Neutrophil (primary cell): ENCODE data around the gene LENG1.

ENCODE experiments used
- H3K27ac ChIP-seq: fragments of 200-600 bp; sonication (generic); 2 replicates; pipeline ENCODE4 v1.5.1; 2016; ENCODE audit warnings: mild to moderate bottlenecking, moderate library complexity
- H3K27me3 ChIP-seq: fragments of 200-600 bp; sonication (generic); 2 replicates; pipeline ENCODE4 v1.6.0; 2016; ENCODE audit warnings: mild to moderate bottlenecking
- H3K36me3 ChIP-seq: fragments of 200-600 bp; sonication (generic); 2 replicates; pipeline ENCODE4 v1.5.1; 2017
- H3K4me1 ChIP-seq, 2 experiments: fragments of 200-600 bp in 1 of 2; sonication (generic) in 1 of 2; 1 replicate in 1 of 2; 2 replicates in 1 of 2; pipeline versions ENCODE4 v1.5.1 to v1.6.1; 2013 to 2016; ENCODE audit warnings: low read depth in 1 of 2, low read length in 1 of 2, mild to moderate bottlenecking in 1 of 2, moderate library complexity in 1 of 2; ENCODE audit not compliant: control insufficient read depth in 1 of 2, insufficient read depth in 1 of 2
- H3K4me3 ChIP-seq, 2 experiments: fragments of 200-600 bp in 1 of 2; sonication (generic) in 1 of 2; 1 replicate in 1 of 2; 2 replicates in 1 of 2; pipeline ENCODE4 v1.5.1; 2013 to 2016; ENCODE audit warnings: low read depth in 1 of 2, low read length in 1 of 2, mild to moderate bottlenecking in 1 of 2, moderate library complexity in 1 of 2
- H3K9me3 ChIP-seq: fragments of 200-600 bp; sonication (generic); 2 replicates; pipeline ENCODE4 v1.5.1; 2016
- CTCF ChIP-seq: fragments of 200-600 bp; sonication (generic); IDR thresholded peaks from 2 replicates; pipeline ENCODE4 v1.5.1; 2016; ENCODE audit warnings: antibody characterized with exemption

The LENG1 gene

GRCh38 chr19:54169149-54169740, 9.7 kb upstream of the LENG1 start:
- peaks cover 31 to 46% of the 10 kb centered on the region in 2 experiments for H3K4me1 ChIP-seq
- TF ChIP-seq CTCF, result no peak
- peaks cover 17% of the 10 kb centered on the region for H3K27me3 ChIP-seq

GRCh38 chr19:54168174-54168917, 8.8 kb upstream of the LENG1 start:
- peak overlapping the region; percentile 39 for H3K27ac ChIP-seq
- TF ChIP-seq CTCF, result peak; percentile 82
- no peaks in the 10 kb centered on the region for H3K9me3 ChIP-seq
- peaks cover 39 to 48% of the 10 kb centered on the region in 2 experiments for H3K4me1 ChIP-seq
- peak overlapping the region in 1 of 2 experiments; percentile 17 for H3K4me3 ChIP-seq
- peaks cover 2% of the 10 kb centered on the region for H3K36me3 ChIP-seq
- peaks cover 20% of the 10 kb centered on the region for H3K27me3 ChIP-seq

More at GRCh38 chr19:54169149-54169740, 9.7 kb upstream of the LENG1 start:
- no peaks in the 10 kb centered on the region for H3K9me3 ChIP-seq
- peaks cover 11% of the 10 kb centered on the region for H3K36me3 ChIP-seq
- no peak overlapping the region for H3K27ac ChIP-seq
- no peak overlapping the region for H3K4me3 ChIP-seq

DNA sequence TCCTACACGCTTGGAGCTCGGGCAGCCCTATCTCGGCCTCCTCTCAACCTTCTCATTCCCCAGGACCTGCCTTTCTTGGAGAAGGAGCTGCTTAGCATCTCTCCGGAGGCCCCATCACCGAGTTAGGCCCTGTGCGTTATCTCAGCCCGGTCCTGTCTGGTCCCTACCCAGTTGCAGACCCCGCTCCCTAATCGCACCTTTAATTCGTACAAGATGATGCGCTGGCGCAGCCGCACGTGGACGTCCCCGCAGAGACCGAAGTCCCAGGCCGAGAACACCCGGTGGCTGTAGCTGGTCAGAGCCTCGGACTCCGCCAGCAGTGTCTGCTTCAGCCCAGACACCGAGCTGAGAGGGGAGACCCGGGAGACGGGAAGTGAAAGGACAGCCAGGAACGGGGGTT, 5.7 kb upstream of the LENG1 start:
- Histone ChIP-seq H3K27ac (no peak overlapping the region), H3K4me3 (no peak overlapping the region), H3K9me3 (no peaks in the 10 kb centered on the region), H3K4me1 (peaks cover 60 to 66% of the 10 kb centered on the region in 2 experiments), H3K27me3 (peaks cover 20% of the 10 kb centered on the region), H3K36me3 (no peaks in the 10 kb centered on the region)
- no peak for TF ChIP-seq CTCF

GRCh38 chr19:54164369-54165068, 5.0 kb upstream of the LENG1 start:
- Histone ChIP-seq H3K4me3 (peak overlapping the region; percentile 2 to 13), H3K36me3 (no peaks in the 10 kb centered on the region), H3K27ac (no peak overlapping the region), H3K27me3 (peaks cover 20% of the 10 kb centered on the region), H3K9me3 (no peaks in the 10 kb centered on the region), H3K4me1 (peaks cover 62 to 69% of the 10 kb centered on the region in 2 experiments)
- TF ChIP-seq CTCF, result peak; percentile 8

- TF ChIP-seq CTCF, result no peak
- Histone ChIP-seq H3K4me1 (peaks cover 70 to 75% of the 10 kb centered on the region in 2 experiments), H3K36me3 (peaks cover 4% of the 10 kb centered on the region), H3K27ac (peak overlapping the region; percentile 68), H3K27me3 (peaks cover 20% of the 10 kb centered on the region), H3K9me3 (no peaks in the 10 kb centered on the region), H3K4me3 (peak overlapping the region; percentile 49 to 67)
Measured at GRCh38 chr19:54162884-54163283, 3.4 kb upstream of the LENG1 start.
